HG03378 (cell line): ENCODE data around the gene DTX1.
"Not testable (repeated sequence)": the region's sequence is repeated elsewhere in the genome, so short reads cannot be mapped to it uniquely, and the experiment has no call there.

Experiments
- ATAC-seq: cut with Tn5 transposase; IDR thresholded peaks from one replicate; pipeline ENCODE4 v1.9.1; 2021; ENCODE audit warnings: mild to moderate bottlenecking, moderate library complexity; ENCODE audit not compliant: unreplicated experiment

DTX1 gene

DNA sequence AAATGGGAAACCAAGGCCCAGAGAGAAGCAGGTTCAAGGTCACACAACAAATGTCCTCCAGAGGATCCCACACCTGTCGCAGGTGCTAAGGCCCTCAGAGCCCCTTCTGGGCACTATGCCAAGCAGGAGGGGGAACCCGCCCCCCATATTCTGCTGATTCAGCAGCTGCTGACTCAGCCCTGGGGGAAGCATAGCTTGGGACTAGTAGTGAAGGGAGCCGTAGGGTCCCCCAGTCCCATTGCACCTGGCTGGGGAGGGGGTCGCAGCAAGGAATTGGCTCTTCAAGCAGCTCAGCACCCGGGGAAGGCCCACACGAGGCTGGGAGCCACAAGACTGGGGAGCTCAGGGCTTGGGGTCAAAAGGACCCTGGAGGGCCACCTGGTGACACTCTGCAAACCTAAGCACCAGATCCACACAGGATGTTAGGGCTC lies 78.0 kb downstream of the DTX1 start:
- ATAC-seq: no peak

DNA sequence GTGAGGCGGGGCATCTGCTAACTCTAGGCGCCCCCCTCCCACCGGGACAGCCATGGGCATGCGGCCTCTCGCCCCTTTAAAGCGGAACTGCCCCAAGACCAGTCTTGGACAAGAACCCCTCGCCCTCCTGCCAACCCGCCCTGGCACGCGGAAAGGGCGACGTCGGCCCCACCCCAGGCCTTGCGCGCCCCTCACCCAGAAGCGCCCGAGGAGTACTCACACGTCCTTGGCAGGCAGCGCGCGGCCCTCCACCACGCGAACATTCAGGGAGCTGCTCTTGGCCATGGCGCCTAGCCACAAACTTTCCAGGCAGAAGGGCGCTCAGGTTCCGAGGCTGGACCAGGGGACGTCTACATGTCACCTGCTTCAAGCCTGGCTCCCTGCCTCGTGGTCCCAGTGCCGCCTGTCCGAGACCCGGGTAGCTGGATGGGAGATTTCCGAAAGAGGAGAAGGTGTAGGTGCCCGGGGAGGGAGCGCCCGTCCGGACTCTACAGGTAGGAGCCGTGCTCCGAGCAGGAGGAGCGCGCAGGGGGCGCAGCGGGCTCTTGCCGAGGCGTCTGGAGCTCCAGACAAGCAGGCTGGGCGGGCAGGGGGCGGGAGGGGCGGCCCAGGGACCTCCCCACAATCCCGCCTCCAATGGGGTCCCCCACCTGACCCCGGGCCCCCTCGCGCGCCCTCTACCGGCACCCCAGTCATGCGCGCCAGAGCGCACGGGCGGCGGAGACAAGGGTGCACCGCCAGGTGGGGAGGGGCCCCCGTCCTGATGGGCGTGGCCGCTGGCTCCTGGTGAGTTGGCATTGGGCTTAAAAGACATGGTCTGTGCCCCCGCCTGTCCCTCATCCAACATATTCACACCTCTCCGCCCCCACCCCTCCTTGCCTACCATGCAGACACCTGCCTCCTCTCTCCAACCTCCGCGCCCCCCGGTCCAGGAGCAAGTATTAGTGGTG lies 78.9 kb downstream of the DTX1 start, which contains the start of gene RASAL1:
TSS of gene RASAL1 (minus strand) at position 584 of the 950 bp plus-strand sequence. CDS start at position 285, 299 bp downstream.
- no peak for ATAC-seq

DNA sequence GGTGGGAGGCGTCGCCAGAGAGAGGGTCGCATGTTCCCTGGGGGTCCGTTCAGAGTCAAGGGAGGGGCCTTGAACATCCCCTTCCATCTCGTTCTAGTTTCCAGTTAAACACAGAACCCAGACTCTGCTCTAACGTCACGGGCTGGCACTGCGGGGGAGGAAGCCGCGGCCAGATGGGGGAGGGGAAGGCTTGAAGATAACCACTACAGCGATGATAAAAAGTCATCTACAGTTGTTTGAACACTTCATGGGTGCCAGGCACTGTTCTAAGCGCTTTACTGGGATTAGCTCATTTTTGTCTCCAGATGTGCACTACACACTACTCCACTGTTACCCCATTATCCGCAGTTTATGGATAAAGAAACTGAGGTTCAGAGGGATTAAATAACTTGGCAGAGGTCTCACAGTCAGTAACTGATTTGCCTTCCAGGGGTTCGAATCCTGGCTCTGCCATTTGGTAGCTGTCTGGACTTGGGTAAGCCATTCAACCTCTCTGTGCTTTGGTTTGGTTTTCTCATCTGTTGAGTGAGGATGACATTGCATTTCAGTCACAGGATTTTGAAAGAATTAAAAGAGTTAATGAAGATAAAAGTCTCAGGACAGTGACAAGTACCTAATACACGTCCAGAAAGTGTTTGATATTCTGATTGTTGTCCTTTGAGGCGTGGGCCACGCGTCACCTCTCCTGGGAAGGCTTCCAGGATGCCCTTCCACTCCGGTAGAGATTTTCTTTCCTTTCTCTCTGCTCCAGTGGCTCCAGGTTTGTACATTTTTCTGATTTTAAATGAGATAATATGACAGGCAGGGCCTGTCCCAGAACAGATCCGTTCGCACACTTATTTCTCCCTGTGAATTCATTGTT lies 79.8 kb downstream of the DTX1 start:
- ATAC-seq: no peak

DNA sequence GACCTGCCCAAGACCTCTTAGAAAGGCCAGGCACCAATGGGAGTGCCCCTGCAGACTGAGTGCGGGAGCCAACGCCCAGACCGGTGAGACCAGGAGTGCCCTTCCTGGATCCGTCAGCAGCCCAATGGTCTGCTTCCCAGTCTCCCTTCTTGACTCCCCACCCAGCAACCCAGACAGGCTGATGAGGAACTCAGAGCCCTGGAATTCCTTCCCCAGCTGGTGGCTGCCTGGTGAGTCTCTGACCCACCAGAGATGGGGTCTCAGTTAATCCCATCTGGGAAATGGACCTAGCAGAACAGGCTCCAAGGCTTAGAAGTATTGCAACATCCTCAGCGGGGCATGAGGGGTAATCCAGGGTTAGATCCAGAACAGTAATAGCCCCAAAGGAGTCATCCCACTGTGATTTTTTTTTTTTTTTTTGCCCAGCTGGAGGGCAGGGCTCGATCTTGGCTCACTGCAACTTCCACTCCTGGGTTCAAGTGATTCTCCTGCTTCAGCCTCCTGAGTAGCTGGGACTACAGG lies 80.5 kb downstream of the DTX1 start:
- ATAC-seq: no peak

DNA sequence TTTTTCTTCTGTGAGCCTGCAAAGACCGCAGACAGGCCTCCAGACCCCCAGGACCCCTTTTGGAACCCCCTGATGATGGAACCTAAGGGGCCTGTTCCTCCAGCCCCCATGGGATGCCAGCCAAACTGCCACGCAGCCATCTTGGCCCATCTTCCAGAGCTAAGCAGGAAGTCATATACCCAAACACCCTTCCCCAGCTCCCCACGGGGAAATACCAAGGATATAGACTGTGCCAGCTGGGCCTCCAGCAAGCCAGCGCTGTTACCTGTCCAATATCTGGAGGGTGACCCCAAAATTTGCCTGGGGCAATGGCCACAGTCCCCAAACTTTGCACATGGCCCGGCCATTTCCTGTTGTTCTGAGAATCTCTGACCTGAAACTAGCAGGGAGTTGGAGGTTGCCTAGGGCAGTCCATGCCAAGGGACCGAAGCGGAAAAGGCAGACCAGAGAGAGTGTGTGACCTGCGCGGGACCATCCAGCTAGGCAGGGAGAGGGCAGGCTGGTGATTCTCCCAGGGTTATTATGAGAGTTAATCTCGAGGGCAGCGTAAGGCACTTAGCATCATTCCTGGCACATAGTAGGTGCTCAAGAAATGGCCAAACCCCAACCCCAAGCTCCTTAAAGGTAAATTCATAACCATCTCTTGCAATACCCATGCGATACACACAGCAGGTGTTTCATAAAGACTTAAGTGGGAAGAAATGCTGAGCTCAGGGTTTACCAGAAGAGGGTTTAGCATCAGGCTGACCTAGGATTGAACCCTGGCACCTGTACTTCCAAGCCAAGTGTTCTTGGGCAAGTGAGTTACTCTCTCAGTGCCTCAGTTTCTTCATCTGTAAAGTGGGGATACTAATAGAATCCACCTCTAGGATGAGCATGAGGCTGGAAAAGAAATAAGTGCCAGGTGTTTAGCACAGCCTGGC lies 81.6 kb downstream of the DTX1 start:
- no peak for ATAC-seq

- no peak for ATAC-seq
These were observed 82.3 kb downstream of the DTX1 start for GRCh38 chr12:113138826-113139225.

- ATAC-seq: no peak
These were observed 84.2 kb downstream of the DTX1 start for GRCh38 chr12:113140706-113141105.

GRCh38 chr12:113141716-113142115 lies 85.2 kb downstream of the DTX1 start:
- ATAC-seq: not testable (repeated sequence)

GRCh38 chr12:113142173-113142885 lies 85.8 kb downstream of the DTX1 start:
- ATAC-seq: no peak

- ATAC-seq: no peak
These were observed 86.4 kb downstream of the DTX1 start for GRCh38 chr12:113142886-113143332.

DNA sequence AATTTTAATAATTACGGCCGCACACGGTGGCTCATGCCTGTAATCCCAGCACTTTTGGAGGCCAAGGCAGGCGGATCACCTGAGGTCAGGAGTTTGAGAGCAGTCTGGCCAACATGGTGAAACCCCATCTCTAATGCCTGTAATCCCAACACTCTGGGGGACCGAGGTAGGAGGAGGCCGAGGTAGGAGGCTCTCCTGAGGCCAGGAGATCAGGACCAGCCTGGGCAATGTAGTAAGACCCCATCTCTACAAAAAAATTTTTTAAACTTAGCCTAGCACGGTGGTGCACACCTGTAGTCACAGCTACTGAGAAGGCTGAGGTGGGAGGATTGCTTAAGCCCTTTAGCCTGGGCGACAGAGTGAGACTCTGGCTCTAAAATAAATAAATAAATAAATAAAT lies 87.4 kb downstream of the DTX1 start:
- ATAC-seq: no peak

DNA sequence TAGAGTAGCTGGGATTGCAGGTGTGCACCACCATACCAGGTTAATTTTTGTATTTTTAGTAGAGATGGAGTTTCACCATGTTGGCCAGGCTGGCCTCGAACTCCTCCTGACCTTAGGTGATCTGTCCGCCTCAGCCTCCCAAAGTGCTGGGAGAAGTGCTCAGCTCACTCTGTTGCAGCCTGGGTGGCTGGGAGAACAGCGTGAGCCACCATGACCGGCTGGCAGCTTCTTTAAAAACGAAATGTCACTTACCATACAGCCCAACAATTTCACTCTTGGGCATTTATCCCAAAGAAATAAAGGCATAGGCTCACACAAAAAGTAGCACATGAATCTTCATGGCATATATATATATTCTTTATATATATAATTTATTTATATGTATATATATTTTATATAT lies 88.3 kb downstream of the DTX1 start:
- no peak for ATAC-seq

DNA sequence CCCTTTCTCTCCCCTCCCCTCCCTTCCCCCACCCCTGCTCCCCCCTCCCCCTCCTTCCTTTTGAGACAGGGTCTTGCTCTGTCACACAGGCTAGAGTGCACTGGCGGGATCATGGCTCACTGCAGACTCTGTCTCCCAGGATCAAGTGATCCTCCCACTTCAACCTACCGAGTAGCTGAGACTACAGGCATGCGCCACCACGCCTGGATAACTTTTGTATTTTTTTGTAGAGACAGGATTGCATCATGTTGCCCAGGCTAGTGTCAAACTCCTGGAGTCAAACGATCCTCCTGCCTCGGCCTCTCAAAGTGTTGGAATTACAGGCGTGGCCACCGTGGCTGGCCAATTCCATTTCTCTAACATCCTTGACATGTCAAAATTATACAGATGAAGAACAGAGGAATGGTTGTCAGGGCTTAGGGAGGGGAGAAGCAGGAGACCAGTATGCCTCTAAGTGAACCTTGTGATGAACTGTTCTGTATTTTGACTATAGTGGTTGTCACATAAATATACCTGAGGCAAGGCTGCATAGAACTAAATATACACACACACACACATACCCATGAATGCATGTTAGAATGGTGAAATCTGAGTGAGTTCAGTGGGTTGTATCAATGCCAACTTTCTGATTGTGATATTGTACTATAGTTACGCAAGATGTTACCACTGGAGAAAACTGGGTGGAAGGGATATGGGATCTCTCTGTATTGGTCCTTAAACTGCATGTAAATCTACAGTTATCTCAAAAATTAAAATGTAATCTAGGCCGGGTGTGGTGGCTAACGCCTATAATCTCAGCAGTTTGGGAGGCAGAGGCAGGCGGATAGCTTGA lies 89.4 kb downstream of the DTX1 start:
- no peak for ATAC-seq

DNA sequence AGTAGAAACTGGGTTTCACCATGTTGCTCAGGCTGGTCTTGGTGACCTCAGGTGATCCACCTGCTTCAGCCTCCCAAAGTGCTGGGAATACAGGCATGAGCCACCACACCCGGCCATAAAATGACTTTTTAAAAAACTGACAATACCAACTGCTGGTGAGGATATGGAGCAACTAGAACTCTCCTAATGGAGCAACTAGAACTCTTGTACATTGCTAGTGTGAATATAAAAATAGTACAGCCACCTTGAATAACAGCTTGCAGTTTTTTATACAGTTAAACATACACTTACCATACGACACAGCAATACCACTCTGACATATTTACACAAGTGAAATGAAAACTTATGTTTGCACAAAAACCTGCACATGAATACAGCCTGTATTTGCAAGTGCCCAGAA lies 90.5 kb downstream of the DTX1 start:
- no peak for ATAC-seq
